K562 (cell line): Measurements from ENCODE around the gene TRIM27. TPM values are rescaled to one million over a fixed set of nuclear protein-coding genes. Genes with fewer than 3 reads are reported as not detected.

Experiments
- CHD4 ChIP-seq: fragments of 200-600 bp; sonication (generic); IDR thresholded peaks from 3 replicates; pipeline ENCODE4 v1.6.1; 2012; ENCODE audit warnings: low read depth, mild to moderate bottlenecking, mixed read lengths, low read length, inconsistent platforms; ENCODE audit not compliant: insufficient read depth, insufficient replicate concordance, poor library complexity, severe bottlenecking
- EP400 ChIP-seq: fragments of 450-650 bp; IDR thresholded peaks from 2 replicates; pipeline ENCODE4 v1.6.1; 2017; ENCODE audit warnings: antibody characterized with exemption, mild to moderate bottlenecking, moderate library complexity
- ETS2 ChIP-seq: IDR thresholded peaks from 2 replicates; pipeline ENCODE4 v1.6.1; 2016; ENCODE audit warnings: borderline replicate concordance, missing genetic modification characterization, mild to moderate bottlenecking, moderate library complexity, missing compliant biosample characterization; ENCODE audit not compliant: poor library complexity, severe bottlenecking
- FOXK1 ChIP-seq: sonication (generic); formaldehyde crosslinking; IDR thresholded peaks from 2 replicates; pipeline ENCODE4 v1.8.0; 2022; ENCODE audit warnings: missing genetic modification reagents, mild to moderate bottlenecking, borderline replicate concordance
- KDM1A ChIP-seq, 2 experiments: fragments of 450-650 bp; IDR thresholded peaks; 2 replicates each; pipeline ENCODE4 v1.6.1; 2016; ENCODE audit warnings: mild to moderate bottlenecking in 2 of 2
- KDM4B ChIP-seq, 2 experiments: fragments of 450-650 bp in 1 of 2; sonication (generic) in 1 of 2; IDR thresholded peaks; 2 replicates each; pipeline ENCODE4 v1.6.1; 2016 to 2017; ENCODE audit warnings: borderline replicate concordance in 2 of 2, antibody characterized with exemption in 1 of 2, low read depth in 1 of 2, mild to moderate bottlenecking in 1 of 2
- MED1 ChIP-seq: sonication (generic); formaldehyde crosslinking; IDR thresholded peaks from 2 replicates; pipeline ENCODE4 v1.8.1; 2023; ENCODE audit warnings: missing genetic modification reagents, borderline replicate concordance
- NR4A1 ChIP-seq, 2 experiments: fragments of 250-450 bp in 1 of 2; fragments of 450-650 bp in 1 of 2; sonication (Bioruptor Pico) in 1 of 2; IDR thresholded peaks; 2 replicates each; pipeline versions ENCODE4 v1.4.0 to v1.6.1; 2016 to 2020; ENCODE audit warnings: mild to moderate bottlenecking in 2 of 2, missing compliant biosample characterization in 1 of 2, missing genetic modification characterization in 1 of 2, moderate library complexity in 1 of 2
- PHF8 ChIP-seq: fragments of 200-600 bp; sonication (generic); IDR thresholded peaks from 2 replicates; pipeline ENCODE4 v1.6.1; 2012; ENCODE audit warnings: mixed run types, mild to moderate bottlenecking, inconsistent platforms, low read length, moderate library complexity, borderline replicate concordance
- SIX5 ChIP-seq, 2 experiments: IDR thresholded peaks; 2 replicates each; pipeline ENCODE4 v1.6.1; 2011; ENCODE audit warnings: low read length in 2 of 2, borderline replicate concordance in 1 of 2, low read depth in 1 of 2, mild to moderate bottlenecking in 1 of 2, moderate library complexity in 1 of 2; ENCODE audit not compliant: insufficient read depth in 1 of 2
- SMC3 ChIP-seq: conservative IDR thresholded peaks from 2 replicates; pipeline ENCODE4 v1.6.1; 2011; ENCODE audit warnings: low read depth, low read length, improper control_type of control experiment; ENCODE audit not compliant: insufficient read depth
- ZBTB1 ChIP-seq: sonication (generic); formaldehyde crosslinking; IDR thresholded peaks from 2 replicates; pipeline ENCODE4 v1.8.1; 2023; ENCODE audit warnings: missing genetic modification reagents, low read depth, mild to moderate bottlenecking, borderline replicate concordance
- ZKSCAN8 ChIP-seq: fragments of 200-800 bp; sonication (Bioruptor generic); IDR thresholded peaks from 2 replicates; pipeline ENCODE4 v1.6.1; 2016; ENCODE audit warnings: missing genetic modification characterization, missing compliant biosample characterization
- ZNF217 ChIP-seq: sonication (generic); formaldehyde crosslinking; IDR thresholded peaks from 2 replicates; pipeline ENCODE4 v1.8.0; 2022; ENCODE audit warnings: mild to moderate bottlenecking, missing genetic modification reagents
- polyA plus RNA-seq, 8 experiments: library from polyadenylated mRNA; depleted of rRNA in 4 of 8; stranded (reverse) in 5 of 8; unstranded in 3 of 8; fragments of >200 nt; fragmentation: Nextera tagmentation in 2 of 8; fragmentation: Illumina TruSeq in 1 of 8; extraction: Ambion mirVana in 2 of 8; extraction: Trizol in 1 of 8; gene quantifications; 2 replicates each; pipeline versions ENCODE4 v1.2.1 to v1.2.3, GENCODE V29; 2011 to 2014; ENCODE audit warnings: inconsistent platforms in 1 of 8, missing spikeins in 1 of 8
- total RNA-seq, 7 experiments: library from RNA; depleted of rRNA in 6 of 7; stranded (reverse); fragments of >200 nt in 6 of 7; fragmentation: Illumina TruSeq in 2 of 7; extraction: Trizol in 2 of 7; gene quantifications; 2 replicates each; pipeline versions ENCODE4 v1.2.1 to v1.2.3, GENCODE V29; 2011 to 2021; ENCODE audit warnings: low replicate concordance in 1 of 7
- TF ChIP-seq, protein P1 (sequence below): fragments of 450-650 bp; formaldehyde crosslinking; IDR thresholded peaks from 2 replicates; pipeline ENCODE4 v1.4.0; 2022; ENCODE audit warnings: missing genetic modification characterization
- TF ChIP-seq, protein P2 (sequence below): fragments of 450-650 bp; formaldehyde crosslinking; conservative IDR thresholded peaks from 2 replicates; pipeline ENCODE4 v1.4.0; 2022; ENCODE audit warnings: mild to moderate bottlenecking, missing genetic modification characterization
- TF ChIP-seq, protein P3 (sequence below): fragments of 450-650 bp; IDR thresholded peaks from 2 replicates; pipeline ENCODE4 v1.6.1; 2016; ENCODE audit warnings: low read depth, mild to moderate bottlenecking, moderate library complexity
- TF ChIP-seq, protein P4 (sequence below): fragments of 450-650 bp; IDR thresholded peaks from 2 replicates; pipeline ENCODE4 v1.6.1; 2017; ENCODE audit warnings: mild to moderate bottlenecking, moderate library complexity

The TRIM27 gene
- total and polyA plus RNA-seq, 9 of the 15 experiments (the other 6 are each of a cell fraction or from before 2014, with no cell fraction given): 37.7 to 235 (median 122) TPM

DNA sequence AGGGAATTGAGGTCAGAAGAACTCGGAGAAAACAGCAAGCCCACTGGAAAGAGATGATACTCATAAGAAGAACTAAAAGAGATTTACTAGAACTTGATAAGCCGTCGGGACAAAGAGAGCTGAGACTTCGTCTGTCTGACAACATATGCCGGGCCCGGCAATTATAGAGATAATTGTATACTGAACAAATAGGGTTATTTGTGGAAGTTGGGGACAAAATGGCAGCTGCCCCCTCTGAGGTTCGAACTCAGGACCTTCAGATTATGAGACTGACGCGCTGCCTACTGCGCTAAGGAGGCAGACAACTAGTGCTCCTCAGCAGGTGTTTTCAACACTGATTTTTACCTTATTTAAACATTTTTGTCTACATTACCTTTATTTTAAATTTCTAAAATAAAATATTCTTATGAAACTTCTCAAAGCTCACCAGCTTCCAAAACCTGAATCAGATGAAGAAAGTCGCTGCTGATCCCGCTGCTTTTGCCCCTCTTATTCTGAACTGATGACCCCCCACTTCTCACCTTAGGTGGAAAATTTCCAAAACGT lies 29.3 kb upstream of the TRIM27 start (continued):
- TF ChIP-seq ZKSCAN8 (CRISPR knock-in tag): 0 out of 2 replicates have a peak, but pooled peaks have one; percentile 22
- no peak; the same call in 1 of the 2 replicates for TF ChIP-seq SMC3
- TF ChIP-seq, protein P1, sequence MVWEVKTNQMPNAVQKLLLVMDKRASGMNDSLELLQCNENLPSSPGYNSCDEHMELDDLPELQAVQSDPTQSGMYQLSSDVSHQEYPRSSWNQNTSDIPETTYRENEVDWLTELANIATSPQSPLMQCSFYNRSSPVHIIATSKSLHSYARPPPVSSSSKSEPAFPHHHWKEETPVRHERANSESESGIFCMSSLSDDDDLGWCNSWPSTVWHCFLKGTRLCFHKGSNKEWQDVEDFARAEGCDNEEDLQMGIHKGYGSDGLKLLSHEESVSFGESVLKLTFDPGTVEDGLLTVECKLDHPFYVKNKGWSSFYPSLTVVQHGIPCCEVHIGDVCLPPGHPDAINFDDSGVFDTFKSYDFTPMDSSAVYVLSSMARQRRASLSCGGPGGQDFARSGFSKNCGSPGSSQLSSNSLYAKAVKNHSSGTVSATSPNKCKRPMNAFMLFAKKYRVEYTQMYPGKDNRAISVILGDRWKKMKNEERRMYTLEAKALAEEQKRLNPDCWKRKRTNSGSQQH (CRISPR knock-in tag): 0 out of 2 replicates have a peak, but pooled peaks have one; percentile 7
- TF ChIP-seq SIX5 (IDR thresholded peaks at IDR 0.05; ENCODE audit: borderline replicate concordance in 1 of 2, insufficient read depth in 1 of 2, low read depth in 1 of 2, low read length in 2 of 2): no peak
- TF ChIP-seq, protein P2, sequence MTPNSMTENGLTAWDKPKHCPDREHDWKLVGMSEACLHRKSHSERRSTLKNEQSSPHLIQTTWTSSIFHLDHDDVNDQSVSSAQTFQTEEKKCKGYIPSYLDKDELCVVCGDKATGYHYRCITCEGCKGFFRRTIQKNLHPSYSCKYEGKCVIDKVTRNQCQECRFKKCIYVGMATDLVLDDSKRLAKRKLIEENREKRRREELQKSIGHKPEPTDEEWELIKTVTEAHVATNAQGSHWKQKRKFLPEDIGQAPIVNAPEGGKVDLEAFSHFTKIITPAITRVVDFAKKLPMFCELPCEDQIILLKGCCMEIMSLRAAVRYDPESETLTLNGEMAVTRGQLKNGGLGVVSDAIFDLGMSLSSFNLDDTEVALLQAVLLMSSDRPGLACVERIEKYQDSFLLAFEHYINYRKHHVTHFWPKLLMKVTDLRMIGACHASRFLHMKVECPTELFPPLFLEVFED (CRISPR knock-in tag): no peak
- TF ChIP-seq PHF8: no peak
- no peak for TF ChIP-seq MED1
- no peak for TF ChIP-seq CHD4
- no peak for TF ChIP-seq KDM4B (IDR thresholded peaks at IDR 0.05; ENCODE audit: borderline replicate concordance in 2 of 2, low read depth in 1 of 2)
- no peak for TF ChIP-seq ZBTB1 (CRISPR knock-in tag)
- 0 out of 2 replicates have a peak, but pooled peaks have one; percentile 48 for TF ChIP-seq EP400
- TF ChIP-seq, protein P3, sequence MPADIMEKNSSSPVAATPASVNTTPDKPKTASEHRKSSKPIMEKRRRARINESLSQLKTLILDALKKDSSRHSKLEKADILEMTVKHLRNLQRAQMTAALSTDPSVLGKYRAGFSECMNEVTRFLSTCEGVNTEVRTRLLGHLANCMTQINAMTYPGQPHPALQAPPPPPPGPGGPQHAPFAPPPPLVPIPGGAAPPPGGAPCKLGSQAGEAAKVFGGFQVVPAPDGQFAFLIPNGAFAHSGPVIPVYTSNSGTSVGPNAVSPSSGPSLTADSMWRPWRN: no peak
- TF ChIP-seq, protein P4, sequence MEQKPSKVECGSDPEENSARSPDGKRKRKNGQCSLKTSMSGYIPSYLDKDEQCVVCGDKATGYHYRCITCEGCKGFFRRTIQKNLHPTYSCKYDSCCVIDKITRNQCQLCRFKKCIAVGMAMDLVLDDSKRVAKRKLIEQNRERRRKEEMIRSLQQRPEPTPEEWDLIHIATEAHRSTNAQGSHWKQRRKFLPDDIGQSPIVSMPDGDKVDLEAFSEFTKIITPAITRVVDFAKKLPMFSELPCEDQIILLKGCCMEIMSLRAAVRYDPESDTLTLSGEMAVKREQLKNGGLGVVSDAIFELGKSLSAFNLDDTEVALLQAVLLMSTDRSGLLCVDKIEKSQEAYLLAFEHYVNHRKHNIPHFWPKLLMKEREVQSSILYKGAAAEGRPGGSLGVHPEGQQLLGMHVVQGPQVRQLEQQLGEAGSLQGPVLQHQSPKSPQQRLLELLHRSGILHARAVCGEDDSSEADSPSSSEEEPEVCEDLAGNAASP: no peak
- no peak for TF ChIP-seq FOXK1 (CRISPR knock-in tag)
- TF ChIP-seq NR4A1 (CRISPR knock-in tag; IDR thresholded peaks at IDR 0.05): no peak
- TF ChIP-seq NR4A1 (tag; IDR thresholded peaks at IDR 0.05): 0 out of 2 replicates have a peak, but pooled peaks have one; percentile 44
- TF ChIP-seq KDM1A (IDR thresholded peaks at IDR 0.05): peak; percentile 29 to 80; a peak in 2 of 4 replicates
- no peak for TF ChIP-seq ETS2
- no peak for TF ChIP-seq ZNF217 (CRISPR knock-in tag)
